Peyer's patch (tissue), 4 donors: ENCODE results near the gene OR6B2. TPM values are rescaled to one million over a fixed set of nuclear protein-coding genes. Genes with fewer than 3 reads are reported as not detected.

ENCODE experiments used
- DNase-seq, 3 donors: peaks; one replicate each; pipeline ENCODE4 v3.0.0-alpha.2; 2017 to 2019
- H3K27ac ChIP-seq, 4 donors: fragments of 200-600 bp; sonication (generic); one replicate each; pipeline ENCODE4 v1.5.1; 2016 to 2019
- H3K27me3 ChIP-seq, 2 donors: fragments of 200-600 bp; sonication (generic); one replicate each; pipeline ENCODE4 v1.5.1; 2019
- H3K36me3 ChIP-seq, 3 donors: fragments of 200-600 bp; sonication (generic); one replicate each; pipeline ENCODE4 v1.5.1; 2016 to 2019
- H3K4me1 ChIP-seq, 4 donors: fragments of 200-600 bp; sonication (generic); one replicate each; pipeline ENCODE4 v1.5.1; 2016 to 2019
- H3K4me3 ChIP-seq, 4 donors: fragments of 200-600 bp; sonication (generic); 1 replicate in 3 of 4; 2 replicates in 1 of 4; pipeline ENCODE4 v1.5.1; 2016 to 2019; ENCODE audit warnings: mild to moderate bottlenecking in 1 of 4
- H3K9me3 ChIP-seq, 4 donors: fragments of 200-600 bp; sonication (generic); one replicate each; pipeline ENCODE4 v1.5.1; 2016 to 2019; ENCODE audit warnings: mild to moderate bottlenecking in 1 of 4
- CTCF ChIP-seq, 6 experiments: fragments of 450-650 bp in 4 of 6; fragments of 200-600 bp in 2 of 6; sonication (generic) in 1 of 6; IDR thresholded peaks; one replicate each; pipeline ENCODE4 v1.5.1; 2017 to 2019; ENCODE audit warnings: antibody characterized with exemption in 6 of 6, mild to moderate bottlenecking in 3 of 6, moderate library complexity in 1 of 6
- POLR2A ChIP-seq, 2 donors: fragments of 450-650 bp; IDR thresholded peaks; one replicate each; pipeline ENCODE4 v1.5.1; 2017; ENCODE audit warnings: antibody characterized with exemption in 2 of 2, mild to moderate bottlenecking in 2 of 2, moderate library complexity in 2 of 2
- total RNA-seq, 4 donors: library from RNA; depleted of rRNA; stranded (reverse); fragments of >200 nt; gene quantifications; one replicate each; pipeline ENCODE4 v1.1.0, GENCODE V29; 2016

Gene OR6B2
- total RNA-seq = not detected

GRCh38 chr2:240030379-240031094, at the start of gene OR6B2:
TSS of gene OR6B2 (minus strand) at chr2:240030429. CDS start at chr2:240030429, 0 bp downstream.
- no peak for DNase-seq
- Histone ChIP-seq H3K27ac (no peak within 1 kb of the TSS), H3K36me3 (no peaks in the 10 kb centered on the region), H3K4me1 (no peaks in the 10 kb centered on the region), H3K9me3 (no peaks in the 10 kb centered on the region), H3K27me3 (no peaks in the 10 kb centered on the region), H3K4me3 (no peak within 1 kb of the TSS)
- no peak for TF ChIP-seq CTCF (IDR thresholded peaks at IDR 0.05)
- TF ChIP-seq POLR2A (IDR thresholded peaks at IDR 0.05) = no peak

DNA sequence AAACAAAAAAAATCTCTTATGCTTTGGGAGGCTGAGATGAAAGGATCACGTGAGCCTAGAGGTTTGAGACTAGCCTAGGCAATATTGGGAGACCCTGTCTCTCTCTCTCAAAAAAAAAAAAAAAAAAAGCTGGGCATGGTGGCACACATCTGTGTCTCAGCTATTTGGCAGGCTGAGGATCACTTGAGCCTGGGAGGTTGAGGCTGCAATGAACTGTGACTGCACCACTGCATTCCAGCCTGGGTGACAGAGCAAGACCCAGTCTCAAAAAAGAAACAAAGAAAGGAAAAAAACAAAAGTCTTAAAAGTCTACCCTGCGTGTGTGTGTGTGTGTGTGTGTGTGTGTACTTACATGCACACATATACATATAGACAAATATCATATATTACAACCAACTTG, 48.4 kb upstream of the OR6B2 start:
- no peaks in the 10 kb centered on the region for H3K4me1 ChIP-seq
- TF ChIP-seq CTCF (IDR thresholded peaks at IDR 0.05) (no peak), POLR2A (IDR thresholded peaks at IDR 0.05) (no peak)
- no peaks in the 10 kb centered on the region for H3K36me3 ChIP-seq
- no peak overlapping the region for H3K27ac ChIP-seq
- H3K4me3 ChIP-seq = no peak overlapping the region
- DNase-seq = no peak
- H3K9me3 ChIP-seq = peaks cover 0 to 6% (median 3%) of the 10 kb centered on the region in 4 donors
- no peaks in the 10 kb centered on the region for H3K27me3 ChIP-seq

DNA sequence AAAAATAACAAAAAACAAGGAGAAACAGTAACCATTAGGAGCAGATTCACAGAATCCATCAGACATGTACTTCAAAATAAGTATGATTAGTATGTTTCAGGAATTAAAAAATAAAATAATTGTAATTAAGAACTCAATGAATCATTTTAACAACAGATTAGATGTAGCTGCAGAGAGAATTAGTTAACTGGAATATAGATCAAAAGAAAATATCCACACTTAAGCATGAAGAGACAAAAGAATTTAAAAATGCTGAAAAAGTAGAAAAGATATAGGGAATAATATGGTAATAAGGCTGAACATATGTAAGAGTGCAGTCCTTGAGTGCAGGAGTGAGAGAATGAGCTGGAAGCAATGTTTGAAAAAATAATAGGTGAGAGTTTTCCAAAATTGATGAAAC, 47.2 kb upstream of the OR6B2 start:
- no peaks in the 10 kb centered on the region for H3K27me3 ChIP-seq
- no peaks in the 10 kb centered on the region for H3K36me3 ChIP-seq
- no peak overlapping the region for H3K27ac ChIP-seq
- TF ChIP-seq CTCF (IDR thresholded peaks at IDR 0.05) (no peak), POLR2A (IDR thresholded peaks at IDR 0.05) (no peak)
- H3K9me3 ChIP-seq = peaks cover 0 to 6% (median 3%) of the 10 kb centered on the region in 4 donors
- H3K4me3 ChIP-seq = no peak overlapping the region
- H3K4me1 ChIP-seq = no peaks in the 10 kb centered on the region
- DNase-seq = no peak

GRCh38 chr2:240074545-240074944, 44.3 kb upstream of the OR6B2 start:
- Histone ChIP-seq H3K4me1 (no peaks in the 10 kb centered on the region), H3K4me3 (no peak overlapping the region), H3K27me3 (no peaks in the 10 kb centered on the region), H3K27ac (no peak overlapping the region), H3K36me3 (no peaks in the 10 kb centered on the region), H3K9me3 (peaks cover 0 to 6% (median 3%) of the 10 kb centered on the region in 4 donors)
- TF ChIP-seq CTCF (IDR thresholded peaks at IDR 0.05) = no peak
- no peak for TF ChIP-seq POLR2A (IDR thresholded peaks at IDR 0.05)
- DNase-seq = no peak

DNA sequence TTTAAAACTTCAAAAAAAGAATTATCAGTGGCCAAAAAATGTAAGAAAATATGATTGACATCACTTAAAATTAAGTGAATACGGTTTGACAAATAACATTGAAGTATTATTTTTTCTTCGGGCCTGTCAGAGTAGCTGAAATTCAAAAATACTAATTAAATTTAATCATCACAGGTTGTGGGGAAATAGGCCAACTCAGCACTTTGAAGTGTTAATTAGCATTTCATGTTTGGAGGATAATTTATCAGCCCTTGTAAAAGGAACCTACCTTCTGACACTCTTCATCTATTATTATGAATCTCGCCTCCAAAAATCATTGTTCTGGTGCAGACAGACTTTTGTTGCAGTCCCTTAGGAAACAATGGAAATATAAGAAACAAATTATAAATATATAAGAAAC, 40.7 kb upstream of the OR6B2 start:
- TF ChIP-seq POLR2A (IDR thresholded peaks at IDR 0.05) (no peak), CTCF (IDR thresholded peaks at IDR 0.05) (no peak)
- no peaks in the 10 kb centered on the region for H3K9me3 ChIP-seq
- H3K27me3 ChIP-seq = no peaks in the 10 kb centered on the region
- no peak overlapping the region for H3K4me3 ChIP-seq
- H3K4me1 ChIP-seq = no peaks in the 10 kb centered on the region
- H3K36me3 ChIP-seq = no peaks in the 10 kb centered on the region
- DNase-seq = no peak
- H3K27ac ChIP-seq = no peak overlapping the region
